ENCODE results near the gene HPCAL1.
A peak's percentile ranks its signal among the peaks of the same experiment; 100 is the strongest.

- no peak for TF ChIP-seq CTCF (IDR thresholded peaks at IDR 0.05)
- peak in 2 of 3 donors; percentile 19 to 43 for TF ChIP-seq POLR2AphosphoS5 (IDR thresholded peaks at IDR 0.05)
- TF ChIP-seq POLR2A (IDR thresholded peaks at IDR 0.05), result no peak
These were observed 30.8 kb upstream of the HPCAL1 start for GRCh38 chr2:10271946-10272345.
